HEK293 (cell line): ENCODE data around the gene CTXN3.

Experiments used
- CTCF ChIA-PET: fragments of 350-600 bp; formaldehyde crosslinking; extraction: SDS; loops from one replicate; lab custom pipeline; 2021; ENCODE audit warnings: antibody characterized with exemption; lab: Yijun Ruan, JAX
- POLR2A ChIA-PET: fragments of 300-600 bp; formaldehyde crosslinking; extraction: SDS; loops from one replicate; lab custom pipeline; 2020; ENCODE audit warnings: antibody characterized with exemption, inconsistent platforms; lab: Yijun Ruan, JAX
- H3K27ac ChIP-seq: fragments of 200-500 bp; sonication (Bioruptor generic); 2 replicates; pipeline ENCODE4 v1.5.1; 2014; ENCODE audit warnings: low read depth, low read length, control low read depth, inconsistent platforms; ENCODE audit errors: extremely low read depth
- H3K36me3 ChIP-seq, 2 experiments: fragments of 200-500 bp in 1 of 2; sonication (Bioruptor generic) in 1 of 2; 1 replicate in 1 of 2; 2 replicates in 1 of 2; pipeline ENCODE4 v1.5.1; 2014 to 2017; ENCODE audit warnings: inconsistent platforms in 2 of 2, low read length in 2 of 2; ENCODE audit not compliant: control insufficient read depth in 2 of 2, insufficient read depth in 1 of 2
- H3K4me1 ChIP-seq: fragments of 200-500 bp; sonication (Bioruptor generic); 2 replicates; pipeline ENCODE4 v1.5.1; 2014; ENCODE audit warnings: mild to moderate bottlenecking, low read length, inconsistent platforms; ENCODE audit not compliant: control insufficient read depth, insufficient read depth
- H3K4me3 ChIP-seq: 2 replicates; pipeline ENCODE4 v1.5.1; 2011; ENCODE audit warnings: low read depth, mild to moderate bottlenecking, control low read depth, low read length, moderate library complexity
- H3K9me3 ChIP-seq: fragments of 200-500 bp; sonication (Bioruptor generic); 2 replicates; pipeline ENCODE4 v1.5.1; 2014; ENCODE audit warnings: low read depth, low read length, inconsistent platforms; ENCODE audit not compliant: control insufficient read depth, insufficient read depth
- ATF2 ChIP-seq: fragments of 450-650 bp; formaldehyde crosslinking; IDR thresholded peaks from 2 replicates; pipeline ENCODE4 v1.5.1; 2016; ENCODE audit warnings: missing biosample characterization, missing genetic modification characterization, low read depth
- CTCF ChIP-seq: fragments of 450-650 bp; formaldehyde crosslinking; IDR thresholded peaks from 2 replicates; pipeline ENCODE4 v1.5.1; 2016; ENCODE audit warnings: missing biosample characterization, missing genetic modification characterization
- MZF1 ChIP-seq: fragments of 450-650 bp; formaldehyde crosslinking; IDR thresholded peaks from 2 replicates; pipeline ENCODE4 v1.5.1; 2017; ENCODE audit warnings: missing biosample characterization, missing genetic modification characterization, borderline replicate concordance
- ZBTB10 ChIP-seq: fragments of 450-650 bp; formaldehyde crosslinking; IDR thresholded peaks from 2 replicates; pipeline ENCODE4 v1.5.1; 2016; ENCODE audit warnings: missing biosample characterization, missing genetic modification characterization
- ZNF24 ChIP-seq: fragments of 450-650 bp; formaldehyde crosslinking; IDR thresholded peaks from 2 replicates; pipeline ENCODE4 v1.5.1; 2016; ENCODE audit warnings: missing biosample characterization, missing genetic modification characterization
- ZNF335 ChIP-seq: fragments of 450-650 bp; formaldehyde crosslinking; conservative IDR thresholded peaks from 2 replicates; pipeline ENCODE4 v1.5.1; 2016; ENCODE audit warnings: missing biosample characterization, missing genetic modification characterization
- ZNF341 ChIP-seq: fragments of 450-650 bp; formaldehyde crosslinking; IDR thresholded peaks from 2 replicates; pipeline ENCODE4; 2016; ENCODE audit warnings: low read depth, missing biosample characterization, missing genetic modification characterization
- ZNF404 ChIP-seq: fragments of 450-650 bp; formaldehyde crosslinking; IDR thresholded peaks from 2 replicates; pipeline ENCODE4 v1.5.1; 2017; ENCODE audit warnings: missing biosample characterization, missing genetic modification characterization
- ZNF510 ChIP-seq: fragments of 450-650 bp; formaldehyde crosslinking; IDR thresholded peaks from 2 replicates; pipeline ENCODE4 v1.5.1; 2018; ENCODE audit warnings: mild to moderate bottlenecking, missing genetic modification characterization, missing biosample characterization; ENCODE audit not compliant: insufficient replicate concordance
- ZNF518A ChIP-seq: fragments of 450-650 bp; formaldehyde crosslinking; conservative IDR thresholded peaks from 2 replicates; pipeline ENCODE4 v1.5.1; 2016; ENCODE audit warnings: low read depth, missing biosample characterization, missing genetic modification characterization
- ZNF560 ChIP-seq: fragments of 450-650 bp; formaldehyde crosslinking; IDR thresholded peaks from 2 replicates; pipeline ENCODE4 v1.5.1; 2017; ENCODE audit warnings: missing biosample characterization, missing genetic modification characterization, borderline replicate concordance
- ZNF621 ChIP-seq: fragments of 450-650 bp; formaldehyde crosslinking; IDR thresholded peaks from 2 replicates; pipeline ENCODE4 v1.5.1; 2017; ENCODE audit warnings: missing biosample characterization, missing genetic modification characterization
- ZNF747 ChIP-seq: fragments of 450-650 bp; formaldehyde crosslinking; IDR thresholded peaks from 2 replicates; pipeline ENCODE4 v1.5.1; 2016; ENCODE audit warnings: missing biosample characterization, missing genetic modification characterization
- ZXDB ChIP-seq: fragments of 450-650 bp; formaldehyde crosslinking; IDR thresholded peaks from 2 replicates; pipeline ENCODE4 v1.5.1; 2016; ENCODE audit warnings: missing biosample characterization, missing genetic modification characterization

The CTXN3 gene

DNA sequence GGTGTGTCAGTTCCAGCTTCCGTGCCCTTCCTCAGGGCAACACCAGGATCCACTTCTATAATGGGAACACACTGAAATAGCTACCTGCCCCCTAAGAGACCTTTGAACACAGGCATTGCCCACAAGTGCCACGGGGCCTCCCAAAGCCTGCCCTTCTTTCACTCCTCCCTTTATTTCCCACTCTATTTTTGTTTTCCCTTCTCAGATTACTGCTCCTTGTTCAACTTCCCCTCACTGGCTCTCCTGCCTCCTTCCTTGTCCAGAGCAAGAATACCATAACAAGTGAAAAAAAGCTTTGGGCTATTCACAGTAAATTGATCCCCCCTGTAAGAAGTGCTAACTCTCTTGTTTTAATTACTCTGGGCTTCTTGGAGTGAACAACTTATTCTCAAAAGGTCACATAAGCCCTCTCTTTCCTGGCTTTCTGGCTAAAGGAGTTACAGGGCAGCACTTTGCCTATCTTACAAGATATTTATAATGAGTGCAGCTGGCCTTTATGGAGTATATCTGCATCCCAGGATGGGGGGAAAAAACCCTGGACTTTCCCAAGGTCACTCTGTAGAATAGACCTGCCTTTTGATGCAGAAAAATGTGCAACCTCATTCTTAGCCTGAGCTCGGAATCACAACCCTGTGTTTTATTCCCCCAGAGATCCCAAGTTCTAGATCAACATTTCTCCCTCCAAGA, 11.3 kb downstream of the CTXN3 start:
- Histone ChIP-seq H3K9me3 (no peaks in the 10 kb centered on the region), H3K4me3 (no peak overlapping the region), H3K4me1 (peaks cover 7% of the 10 kb centered on the region; the same call in 1 of the 2 replicates), H3K27ac (no peak overlapping the region)
- TF ChIP-seq CTCF (tag by site-specific recombination) = no peak
- TF ChIP-seq ZNF510 (tag by site-specific recombination) = no peak
- no peak for TF ChIP-seq ZNF24 (tag by site-specific recombination)
- TF ChIP-seq ZNF747 = no peak
- no peak for TF ChIP-seq ATF2 (tag by site-specific recombination)
- TF ChIP-seq ZNF335 (tag by site-specific recombination) = no peak
- no peak for TF ChIP-seq ZNF404 (tag by site-specific recombination)
- TF ChIP-seq MZF1 (tag by site-specific recombination) = peak; percentile 54; the same call in 1 of the 2 replicates
- no peak for TF ChIP-seq ZNF621
- peak; percentile 66 for TF ChIP-seq ZXDB (tag by site-specific recombination)
- TF ChIP-seq ZNF518A (tag by site-specific recombination) = no peak
- no peak for TF ChIP-seq ZNF560
- no peak for TF ChIP-seq ZBTB10 (tag by site-specific recombination)
- TF ChIP-seq ZNF341 (tag by site-specific recombination) = peak; percentile 61
- TF ChIP-seq, all 188 proteins: peak for 3
- ChIA-PET CTCF (no interaction called here), POLR2A (no interaction called here)
- no peaks in the 10 kb centered on the region for H3K36me3 ChIP-seq
